Measurements from ENCODE around the gene ANKRD11. TPM values are rescaled to one million over a fixed set of nuclear protein-coding genes. Genes with fewer than 3 reads are reported as not detected.

Gene ANKRD11
- total and polyA plus RNA-seq, 2 donors (not counting 1 experiment from before 2014, with no cell fraction given): 41.5 to 71.2 TPM

- H3K4me2 ChIP-seq (ENCODE audit: extremely low read depth, insufficient read depth, low read length): no peak overlapping the region
- peaks cover 9% of the 10 kb centered on the region for H3K4me1 ChIP-seq (ENCODE audit: control insufficient read depth, extremely low read depth, insufficient read depth, low read length)
- H3K36me3 ChIP-seq (ENCODE audit: control insufficient read depth, insufficient read depth, low read length): no peaks in the 10 kb centered on the region
- H3K9me3 ChIP-seq (ENCODE audit: control insufficient read depth, insufficient read depth, low read depth, low read length): no peaks in the 10 kb centered on the region
- no peak overlapping the region for H3K27ac ChIP-seq (ENCODE audit: insufficient read depth, low read length)
- H3K79me2 ChIP-seq (ENCODE audit: control insufficient read depth, insufficient read depth, low read length): peaks cover 81% of the 10 kb centered on the region
- H4K20me1 ChIP-seq (ENCODE audit: control insufficient read depth, extremely low read depth, insufficient read depth, low read length): peaks cover 4% of the 10 kb centered on the region
- H3K27me3 ChIP-seq (ENCODE audit: control insufficient read depth, insufficient read depth, low read length): no peaks in the 10 kb centered on the region
- DNase-seq (ENCODE audit: low read depth in 2 of 2): no peak
- H3K4me3 ChIP-seq (replicated peaks in 1 of 4; ENCODE audit: control extremely low read depth in 1 of 4, insufficient read depth in 1 of 4, low read depth in 3 of 4, low read length in 4 of 4): no peak overlapping the region
- no peak overlapping the region for H2AFZ ChIP-seq (ENCODE audit: low read length)
- no peak for TF ChIP-seq CTCF (conservative IDR thresholded peaks at IDR 0.05 in 1 of 2, IDR thresholded peaks at IDR 0.05 in 1 of 2; ENCODE audit: low read depth in 1 of 2, low read length in 2 of 2)
- no peak for TF ChIP-seq EZH2 (IDR thresholded peaks at IDR 0.05; ENCODE audit: low read length, missing control alignments)
- H3K9ac ChIP-seq (ENCODE audit: insufficient read depth, low read length): no peak overlapping the region
These were observed 91.4 kb downstream of the ANKRD11 start for GRCh38 chr16:89398924-89399323.

GRCh38 chr16:89397331-89397861 lies 93.0 kb downstream of the ANKRD11 start:
- Histone ChIP-seq H3K27me3 (ENCODE audit: control insufficient read depth, insufficient read depth, low read length) (no peaks in the 10 kb centered on the region), H3K27ac (ENCODE audit: insufficient read depth, low read length) (no peak overlapping the region), H3K9me3 (ENCODE audit: control insufficient read depth, insufficient read depth, low read depth, low read length) (no peaks in the 10 kb centered on the region), H3K4me3 (replicated peaks in 1 of 4; ENCODE audit: control extremely low read depth in 1 of 4, insufficient read depth in 1 of 4, low read depth in 3 of 4, low read length in 4 of 4) (no peak overlapping the region), H3K79me2 (ENCODE audit: control insufficient read depth, insufficient read depth, low read length) (peaks cover 81% of the 10 kb centered on the region), H3K36me3 (ENCODE audit: control insufficient read depth, insufficient read depth, low read length) (no peaks in the 10 kb centered on the region), H4K20me1 (ENCODE audit: control insufficient read depth, extremely low read depth, insufficient read depth, low read length) (peaks cover 6% of the 10 kb centered on the region), H3K4me1 (ENCODE audit: control insufficient read depth, extremely low read depth, insufficient read depth, low read length) (peaks cover 9% of the 10 kb centered on the region), H3K4me2 (ENCODE audit: extremely low read depth, insufficient read depth, low read length) (no peak overlapping the region), H2AFZ (ENCODE audit: low read length) (no peak overlapping the region), H3K9ac (ENCODE audit: insufficient read depth, low read length) (no peak overlapping the region)
- TF ChIP-seq EZH2 (IDR thresholded peaks at IDR 0.05; ENCODE audit: low read length, missing control alignments) (no peak), CTCF (conservative IDR thresholded peaks at IDR 0.05 in 1 of 2, IDR thresholded peaks at IDR 0.05 in 1 of 2; ENCODE audit: low read depth in 1 of 2, low read length in 2 of 2) (no peak)
- DNase-seq (ENCODE audit: low read depth in 2 of 2): no peak

GRCh38 chr16:89396156-89396555 lies 94.2 kb downstream of the ANKRD11 start:
- H3K4me1 ChIP-seq (ENCODE audit: control insufficient read depth, extremely low read depth, insufficient read depth, low read length): peaks cover 9% of the 10 kb centered on the region
- peaks cover 78% of the 10 kb centered on the region for H3K79me2 ChIP-seq (ENCODE audit: control insufficient read depth, insufficient read depth, low read length)
- H3K9ac ChIP-seq (ENCODE audit: insufficient read depth, low read length): no peak overlapping the region
- no peaks in the 10 kb centered on the region for H3K9me3 ChIP-seq (ENCODE audit: control insufficient read depth, insufficient read depth, low read depth, low read length)
- no peak for DNase-seq (ENCODE audit: low read depth in 2 of 2)
- no peak overlapping the region for H3K27ac ChIP-seq (ENCODE audit: insufficient read depth, low read length)
- H3K36me3 ChIP-seq (ENCODE audit: control insufficient read depth, insufficient read depth, low read length): no peaks in the 10 kb centered on the region
- H2AFZ ChIP-seq (ENCODE audit: low read length): no peak overlapping the region
- H3K4me2 ChIP-seq (ENCODE audit: extremely low read depth, insufficient read depth, low read length): no peak overlapping the region
- no peak for TF ChIP-seq EZH2 (IDR thresholded peaks at IDR 0.05; ENCODE audit: low read length, missing control alignments)
- no peak for TF ChIP-seq CTCF (conservative IDR thresholded peaks at IDR 0.05 in 1 of 2, IDR thresholded peaks at IDR 0.05 in 1 of 2; ENCODE audit: low read depth in 1 of 2, low read length in 2 of 2)
- no peak overlapping the region for H3K4me3 ChIP-seq (replicated peaks in 1 of 4; ENCODE audit: control extremely low read depth in 1 of 4, insufficient read depth in 1 of 4, low read depth in 3 of 4, low read length in 4 of 4)
- peaks cover 6% of the 10 kb centered on the region for H4K20me1 ChIP-seq (ENCODE audit: control insufficient read depth, extremely low read depth, insufficient read depth, low read length)
- H3K27me3 ChIP-seq (ENCODE audit: control insufficient read depth, insufficient read depth, low read length): no peaks in the 10 kb centered on the region
